IMR-90 (cell line): ENCODE data around the gene ACTR2. TPM values are rescaled to one million over a fixed set of nuclear protein-coding genes. Genes with fewer than 3 reads are reported as not detected.

Source experiments
- ATAC-seq: fragments of 200-7000 bp; cut with Tn5 transposase; 2 replicates; pipeline ENCODE4 v1.9.1; 2020; ENCODE audit warnings: low read depth, mild to moderate bottlenecking, moderate library complexity
- BruUV-seq: library from RNA; stranded (reverse); fragments of 400-500 nt; replicated peaks from 2 replicates; lab custom pipeline; 2021; lab: Mats Ljungman, UMichigan
- CTCF ChIA-PET: fragments of 300-600 bp; formaldehyde crosslinking; extraction: SDS; loops from one replicate; lab custom pipeline; 2021; ENCODE audit warnings: antibody characterized with exemption; lab: Yijun Ruan, JAX
- POLR2A ChIA-PET: fragments of 300-600 bp; sonication (Branson Sonifier 250); formaldehyde crosslinking; loops from one replicate; lab custom pipeline; 2022; ENCODE audit warnings: antibody characterized with exemption; ENCODE audit not compliant: unreplicated experiment; lab: Charles Lee
- DNase-seq: peaks from one replicate; pipeline ENCODE4 v3.0.0; 2013
- H2AFZ ChIP-seq: replicated peaks from 2 replicates; pipeline ENCODE3; 2013; ENCODE audit warnings: low read length, mild to moderate bottlenecking; ENCODE audit not compliant: poor library complexity
- H2AK5ac ChIP-seq: 2 replicates; pipeline ENCODE4 v1.6.1; 2013; ENCODE audit warnings: low read depth, low read length, inconsistent platforms
- H2AK9ac ChIP-seq: replicated peaks from 2 replicates; pipeline ENCODE3; 2013; ENCODE audit warnings: mild to moderate bottlenecking, low read depth, low read length, moderate library complexity; ENCODE audit not compliant: poor library complexity
- H2BK120ac ChIP-seq: 2 replicates; pipeline ENCODE4 v1.6.1; 2013; ENCODE audit warnings: low read depth, low read length, inconsistent platforms
- H2BK15ac ChIP-seq: 3 replicates; pipeline ENCODE4 v1.6.1; 2013; ENCODE audit warnings: low read depth, low read length, inconsistent platforms
- H2BK20ac ChIP-seq: 2 replicates; pipeline ENCODE4 v1.6.1; 2013; ENCODE audit warnings: low read depth, mild to moderate bottlenecking, inconsistent platforms, low read length, moderate library complexity
- H2BK5ac ChIP-seq: 2 replicates; pipeline ENCODE4 v1.6.1; 2013; ENCODE audit warnings: mild to moderate bottlenecking, low read depth, low read length, inconsistent platforms; ENCODE audit not compliant: poor library complexity, severe bottlenecking
- H3K14ac ChIP-seq: replicated peaks from 2 replicates; pipeline ENCODE4 v1.6.1; 2013; ENCODE audit warnings: low read depth, low read length, inconsistent platforms
- H3K18ac ChIP-seq: 2 replicates; pipeline ENCODE4 v1.6.1; 2013; ENCODE audit warnings: low read depth, low read length, control low read depth
- H3K23ac ChIP-seq: 2 replicates; pipeline ENCODE4 v1.6.1; 2013; ENCODE audit warnings: low read depth, low read length, inconsistent platforms
- H3K27ac ChIP-seq: 2 replicates; pipeline ENCODE4 v1.5.1; 2013; ENCODE audit warnings: mild to moderate bottlenecking, control low read depth, low read length; ENCODE audit not compliant: insufficient read depth
- H3K27me3 ChIP-seq: 2 replicates; pipeline ENCODE4 v1.6.1; 2013; ENCODE audit warnings: low read length; ENCODE audit not compliant: control insufficient read depth, insufficient read depth
- H3K36me3 ChIP-seq: 2 replicates; pipeline ENCODE4 v1.6.1; 2013; ENCODE audit warnings: low read length, mixed read lengths; ENCODE audit not compliant: control insufficient read depth, insufficient read depth
- H3K4ac ChIP-seq: 2 replicates; pipeline ENCODE4 v1.6.1; 2013; ENCODE audit warnings: low read depth, low read length, inconsistent platforms
- H3K4me1 ChIP-seq: 2 replicates; pipeline ENCODE4 v1.6.1; 2013; ENCODE audit warnings: low read length, mixed read lengths; ENCODE audit not compliant: control insufficient read depth, insufficient read depth
- H3K4me2 ChIP-seq: 2 replicates; pipeline ENCODE4 v1.6.1; 2013; ENCODE audit warnings: low read depth, mild to moderate bottlenecking, control low read depth, low read length, moderate library complexity
- H3K4me3 ChIP-seq: 2 replicates; pipeline ENCODE4 v1.5.1; 2013; ENCODE audit warnings: low read depth, mild to moderate bottlenecking, control low read depth, low read length, moderate library complexity; ENCODE audit not compliant: insufficient read depth
- H3K56ac ChIP-seq: 2 replicates; pipeline ENCODE4 v1.6.1; 2013; ENCODE audit warnings: low read length, inconsistent platforms; ENCODE audit not compliant: insufficient read depth; ENCODE audit errors: extremely low read depth
- H3K79me1 ChIP-seq, 2 experiments: 2 replicates each; pipeline ENCODE4 v1.6.1; 2013; ENCODE audit warnings: low read length in 2 of 2, inconsistent platforms in 1 of 2, low read depth in 1 of 2
- H3K9ac ChIP-seq: 2 replicates; pipeline ENCODE4 v1.6.1; 2013; ENCODE audit warnings: low read depth, low read length, control low read depth
- H3K9me1 ChIP-seq: 2 replicates; pipeline ENCODE4 v1.6.1; 2013; ENCODE audit warnings: low read length, inconsistent platforms; ENCODE audit not compliant: insufficient read depth
- H3K9me3 ChIP-seq: 2 replicates; pipeline ENCODE4 v1.6.1; 2013; ENCODE audit warnings: low read length; ENCODE audit not compliant: control insufficient read depth, insufficient read depth
- H4K20me1 ChIP-seq: 2 replicates; pipeline ENCODE4 v1.6.1; 2013; ENCODE audit warnings: low read length, inconsistent platforms; ENCODE audit not compliant: insufficient read depth
- H4K5ac ChIP-seq: 2 replicates; pipeline ENCODE4 v1.6.1; 2013; ENCODE audit warnings: mild to moderate bottlenecking, low read depth, low read length, control low read depth
- H4K8ac ChIP-seq, 2 experiments: 2 replicates each; pipeline ENCODE4 v1.6.1; 2013; ENCODE audit warnings: low read depth in 2 of 2, low read length in 2 of 2, control low read depth in 1 of 2, inconsistent platforms in 1 of 2
- H4K91ac ChIP-seq: 2 replicates; pipeline ENCODE4 v1.6.1; 2013; ENCODE audit warnings: low read depth, low read length, inconsistent platforms; ENCODE audit not compliant: insufficient read depth
- BHLHE40 ChIP-seq: fragments of 150-350 bp; IDR thresholded peaks from 2 replicates; pipeline ENCODE4 v1.6.1; 2016; ENCODE audit warnings: mild to moderate bottlenecking, low read depth, low read length
- CEBPB ChIP-seq: IDR thresholded peaks from 2 replicates; pipeline ENCODE4 v1.6.1; 2012; ENCODE audit warnings: low read depth, low read length, improper control_type of control experiment
- NFE2L2 ChIP-seq: fragments of 150-350 bp; IDR thresholded peaks from 2 replicates; pipeline ENCODE4 v1.6.1; 2016; ENCODE audit warnings: low read depth, mild to moderate bottlenecking, low read length
- RAD21 ChIP-seq: IDR thresholded peaks from 2 replicates; pipeline ENCODE4 v1.6.1; 2012; ENCODE audit warnings: low read length, improper control_type of control experiment
- WGBS, 2 experiments: methylation state at CpG; one replicate each; pipeline versions ENCODE4 v1.1.5 to v1.1.7; 2013; ENCODE audit warnings: missing lambda C conversion rate in 2 of 2; ENCODE audit not compliant: insufficient read length in 1 of 2; ENCODE audit errors: extremely low coverage in 2 of 2; 5-methylcytosine and 5-hydroxymethylcytosine counted together
- dilution Hi-C: fragments of 300-500 bp; cut with HindIII; formaldehyde crosslinking; loops from one replicate; pipeline ENCODE4 v1.14.3; 2018; ENCODE audit warnings: low sequenced_read_pairs; ENCODE audit not compliant: unreplicated experiment
- in situ Hi-C: fragments of 300-500 bp; cut with MboI; formaldehyde crosslinking; loops from 3 replicates; pipeline ENCODE4 v1.14.3; 2019; ENCODE audit warnings: low sequenced_read_pairs, inconsistent platforms, mixed read lengths
- intact Hi-C: fragments of 100-400 bp; cut with micrococcal nuclease; formaldehyde crosslinking; loops from 2 replicates; pipeline ENCODE4 v1.10.0; 2022
- polyA plus RNA-seq, 3 experiments: library from polyadenylated mRNA; depleted of rRNA; stranded (reverse); fragments of >200 nt; gene quantifications; 2 replicates each; pipeline ENCODE4 v1.2.3, GENCODE V29; 2012; ENCODE audit warnings: low replicate concordance in 1 of 3
- total RNA-seq: library from RNA; depleted of rRNA; stranded (reverse); fragments of >200 nt; gene quantifications from 2 replicates; pipeline ENCODE4 v1.2.3, GENCODE V29; 2012
- TF ChIP-seq, protein P1 (sequence below): fragments of 150-350 bp; IDR thresholded peaks from 2 replicates; pipeline ENCODE4 v1.6.1; 2017; ENCODE audit warnings: mild to moderate bottlenecking, antibody characterized with exemption, low read length, low read depth

The ACTR2 gene
- total and polyA plus RNA-seq, 2 of the 4 experiments (the other 2 are of a cell fraction), result 141 to 205 TPM

DNA sequence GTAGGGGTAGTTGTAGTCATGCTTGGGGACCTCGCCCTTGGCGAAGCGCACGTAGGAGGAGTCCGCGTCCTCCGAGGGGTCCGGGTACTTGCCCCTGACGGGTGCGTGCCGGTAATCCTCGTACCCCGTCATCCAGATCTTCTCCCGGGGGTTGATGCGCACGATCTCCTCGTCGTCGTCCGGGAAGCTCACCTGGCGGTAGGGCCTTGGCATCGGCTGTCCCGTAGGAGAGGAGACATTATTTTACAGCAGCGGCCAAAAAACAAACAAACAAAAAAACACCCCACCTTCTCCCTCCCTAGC lies 86.3 kb downstream of the ACTR2 start:
- no peak overlapping the region for H4K8ac ChIP-seq
- peaks cover 35% of the 10 kb centered on the region for H3K36me3 ChIP-seq
- peaks cover 24 to 58% of the 10 kb centered on the region in 2 experiments for H3K79me1 ChIP-seq
- H3K4me1 ChIP-seq, result peaks cover 10% of the 10 kb centered on the region
- H3K4me2 ChIP-seq, result no peak overlapping the region
- H2BK5ac ChIP-seq, result no peak overlapping the region
- DNase-seq, result no peak
- H3K9ac ChIP-seq, result no peak overlapping the region
- no peak overlapping the region for H3K23ac ChIP-seq
- H3K9me1 ChIP-seq, result peaks cover 18% of the 10 kb centered on the region
- H4K91ac ChIP-seq, result no peak overlapping the region
- H3K4ac ChIP-seq, result no peak overlapping the region
- 98% methylated on average over 23 of the region's 24 CpGs; no CpG with 5 or more reads in 1 of the 2 experiments for WGBS, 2 experiments
- no peak overlapping the region for H2BK15ac ChIP-seq
- H2BK20ac ChIP-seq, result no peak overlapping the region
- CTCF ChIA-PET, result no interaction called here
- no peak overlapping the region for H2AFZ ChIP-seq
- no peaks in the 10 kb centered on the region for H3K9me3 ChIP-seq
- H3K4me3 ChIP-seq, result no peak overlapping the region
- no peak overlapping the region for H4K5ac ChIP-seq
- intact Hi-C loops (no loop called here), dilution Hi-C loops (no loop called here), in situ Hi-C loops (no loop called here)
- no peak overlapping the region for H2AK5ac ChIP-seq
- no peak overlapping the region for H3K18ac ChIP-seq
- BruUV-seq, result no TSS peak
- no peak overlapping the region for H3K56ac ChIP-seq
- H4K20me1 ChIP-seq, result no peaks in the 10 kb centered on the region
- no peaks in the 10 kb centered on the region for H3K27me3 ChIP-seq
- H3K27ac ChIP-seq, result no peak overlapping the region
- ATAC-seq, result no peak
- H2AK9ac ChIP-seq, result no peak overlapping the region
- POLR2A ChIA-PET, result no interaction called here
- no peak overlapping the region for H2BK120ac ChIP-seq
- TF ChIP-seq NFE2L2 (no peak), BHLHE40 (no peak), RAD21 (no peak), CEBPB (no peak)
- TF ChIP-seq, protein P1, sequence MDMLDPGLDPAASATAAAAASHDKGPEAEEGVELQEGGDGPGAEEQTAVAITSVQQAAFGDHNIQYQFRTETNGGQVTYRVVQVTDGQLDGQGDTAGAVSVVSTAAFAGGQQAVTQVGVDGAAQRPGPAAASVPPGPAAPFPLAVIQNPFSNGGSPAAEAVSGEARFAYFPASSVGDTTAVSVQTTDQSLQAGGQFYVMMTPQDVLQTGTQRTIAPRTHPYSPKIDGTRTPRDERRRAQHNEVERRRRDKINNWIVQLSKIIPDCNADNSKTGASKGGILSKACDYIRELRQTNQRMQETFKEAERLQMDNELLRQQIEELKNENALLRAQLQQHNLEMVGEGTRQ, result no peak
- no peak overlapping the region for H3K14ac ChIP-seq
